Liver (tissue), 3 donors: ENCODE results near the gene CEP350.

Experiments used
- FOXA1 ChIP-seq: IDR thresholded peaks from 2 replicates; pipeline ENCODE4 v1.6.1; 2016; ENCODE audit warnings: antibody characterized with exemption
- JUND ChIP-seq, 2 donors: IDR thresholded peaks; 2 replicates each; pipeline ENCODE4 v1.6.1; 2016; ENCODE audit warnings: antibody characterized with exemption in 2 of 2
- NR2F2 ChIP-seq: IDR thresholded peaks from 2 replicates; pipeline ENCODE4 v1.6.1; 2016; ENCODE audit warnings: antibody characterized with exemption
- REST ChIP-seq: IDR thresholded peaks from 2 replicates; pipeline ENCODE4 v1.6.1; 2016; ENCODE audit warnings: antibody characterized with exemption, mild to moderate bottlenecking
- SP1 ChIP-seq: IDR thresholded peaks from 2 replicates; pipeline ENCODE4 v1.6.1; 2018; ENCODE audit warnings: antibody characterized with exemption, mild to moderate bottlenecking
- TAF1 ChIP-seq: conservative IDR thresholded peaks from 2 replicates; pipeline ENCODE4 v1.6.1; 2016; ENCODE audit warnings: antibody characterized with exemption, mild to moderate bottlenecking
- YY1 ChIP-seq: IDR thresholded peaks from 2 replicates; pipeline ENCODE4 v1.6.1; 2016; ENCODE audit warnings: antibody characterized with exemption, mild to moderate bottlenecking
- TF ChIP-seq, protein P1 (sequence below): fragments of 150-350 bp; IDR thresholded peaks from 2 replicates; pipeline ENCODE4 v1.5.1; 2017; ENCODE audit warnings: improper control_type of control experiment, low read depth, low read length; ENCODE audit not compliant: missing input control
- TF ChIP-seq, protein P2 (sequence below): IDR thresholded peaks from 2 replicates; pipeline ENCODE4 v1.6.1; 2016; ENCODE audit warnings: antibody characterized with exemption
- TF ChIP-seq, protein P3 (sequence below): IDR thresholded peaks from 2 replicates; pipeline ENCODE4 v1.6.1; 2016; ENCODE audit warnings: antibody characterized with exemption
- donor health status: healthy.
- donor health status: healthy.

DNA sequence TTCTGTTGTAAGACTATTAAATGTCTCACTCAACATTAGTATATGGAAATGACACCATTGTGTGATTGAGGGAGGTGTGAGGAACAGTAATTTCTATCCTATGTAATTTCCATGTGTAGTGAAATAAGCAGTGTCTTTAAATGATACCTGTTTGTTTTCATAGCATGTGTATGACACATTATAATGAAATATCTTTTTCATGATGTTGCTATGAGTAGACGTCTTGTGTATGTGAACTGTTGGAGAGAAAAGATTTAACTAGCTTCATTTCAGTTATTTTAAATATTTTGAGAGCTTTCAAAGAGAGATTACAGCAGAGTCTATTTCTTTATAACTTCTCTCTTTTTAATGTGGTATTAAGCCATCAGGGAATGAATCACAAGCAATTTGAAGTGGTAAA is 128.6 kb downstream of the CEP350 start:
- TF ChIP-seq, protein P1, sequence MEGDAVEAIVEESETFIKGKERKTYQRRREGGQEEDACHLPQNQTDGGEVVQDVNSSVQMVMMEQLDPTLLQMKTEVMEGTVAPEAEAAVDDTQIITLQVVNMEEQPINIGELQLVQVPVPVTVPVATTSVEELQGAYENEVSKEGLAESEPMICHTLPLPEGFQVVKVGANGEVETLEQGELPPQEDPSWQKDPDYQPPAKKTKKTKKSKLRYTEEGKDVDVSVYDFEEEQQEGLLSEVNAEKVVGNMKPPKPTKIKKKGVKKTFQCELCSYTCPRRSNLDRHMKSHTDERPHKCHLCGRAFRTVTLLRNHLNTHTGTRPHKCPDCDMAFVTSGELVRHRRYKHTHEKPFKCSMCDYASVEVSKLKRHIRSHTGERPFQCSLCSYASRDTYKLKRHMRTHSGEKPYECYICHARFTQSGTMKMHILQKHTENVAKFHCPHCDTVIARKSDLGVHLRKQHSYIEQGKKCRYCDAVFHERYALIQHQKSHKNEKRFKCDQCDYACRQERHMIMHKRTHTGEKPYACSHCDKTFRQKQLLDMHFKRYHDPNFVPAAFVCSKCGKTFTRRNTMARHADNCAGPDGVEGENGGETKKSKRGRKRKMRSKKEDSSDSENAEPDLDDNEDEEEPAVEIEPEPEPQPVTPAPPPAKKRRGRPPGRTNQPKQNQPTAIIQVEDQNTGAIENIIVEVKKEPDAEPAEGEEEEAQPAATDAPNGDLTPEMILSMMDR: no peak
- TF ChIP-seq TAF1 (no peak), SP1 (no peak), JUND (IDR thresholded peaks at IDR 0.05) (no peak), REST (no peak), NR2F2 (no peak), YY1 (no peak), FOXA1 (no peak)
- TF ChIP-seq, protein P2, sequence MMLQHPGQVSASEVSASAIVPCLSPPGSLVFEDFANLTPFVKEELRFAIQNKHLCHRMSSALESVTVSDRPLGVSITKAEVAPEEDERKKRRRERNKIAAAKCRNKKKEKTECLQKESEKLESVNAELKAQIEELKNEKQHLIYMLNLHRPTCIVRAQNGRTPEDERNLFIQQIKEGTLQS: no peak
- TF ChIP-seq, protein P3, sequence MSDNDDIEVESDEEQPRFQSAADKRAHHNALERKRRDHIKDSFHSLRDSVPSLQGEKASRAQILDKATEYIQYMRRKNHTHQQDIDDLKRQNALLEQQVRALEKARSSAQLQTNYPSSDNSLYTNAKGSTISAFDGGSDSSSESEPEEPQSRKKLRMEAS: no peak
